Panc1 (cell line): ENCODE measurements around the gene RAI2.

Experiments
- CTCF ChIP-seq: fragments of 450-650 bp; IDR thresholded peaks from 2 replicates; pipeline ENCODE4 v1.5.1; 2017; ENCODE audit warnings: mild to moderate bottlenecking
- POLR2AphosphoS5 ChIP-seq: IDR thresholded peaks from 2 replicates; pipeline ENCODE4 v1.6.1; 2012; ENCODE audit warnings: mild to moderate bottlenecking, low read depth, low read length, moderate library complexity
- REST ChIP-seq, 2 experiments: IDR thresholded peaks; 2 replicates each; pipeline ENCODE4 v1.6.1; 2011 to 2012; ENCODE audit warnings: low read depth in 2 of 2, control low read depth in 1 of 2, low read length in 1 of 2, mild to moderate bottlenecking in 1 of 2, moderate library complexity in 1 of 2; ENCODE audit not compliant: insufficient read depth in 1 of 2
- SIN3A ChIP-seq: IDR thresholded peaks from 2 replicates; pipeline ENCODE4 v1.6.1; 2012; ENCODE audit warnings: low read depth, mild to moderate bottlenecking, low read length, moderate library complexity, borderline replicate concordance; ENCODE audit not compliant: insufficient read depth
- TCF7L2 ChIP-seq: IDR thresholded peaks from 2 replicates; pipeline ENCODE4 v1.6.1; 2011; ENCODE audit warnings: mild to moderate bottlenecking, low read depth, low read length, inconsistent platforms

- no peak for TF ChIP-seq POLR2AphosphoS5
- no peak for TF ChIP-seq CTCF
- TF ChIP-seq REST (IDR thresholded peaks at IDR 0.05; ENCODE audit: insufficient read depth in 1 of 2, low read depth in 2 of 2, low read length in 1 of 2) = no peak
- no peak for TF ChIP-seq SIN3A
- TF ChIP-seq TCF7L2 = no peak
Observed at GRCh38 chrX:17860811-17861488, at the start of gene RAI2.
